OCI-LY1 (cell line): Measurements from ENCODE around the gene GDPD3.

Experiments
- H2AFZ ChIP-seq: fragments of 200-600 bp; sonication (generic), shearing (Covaris generic); 2 replicates; pipeline ENCODE4 v1.6.0; 2014; ENCODE audit warnings: antibody characterized with exemption, mild to moderate bottlenecking, low read length
- H3F3A ChIP-seq: fragments of 200-600 bp; sonication (generic), shearing (Covaris generic); 2 replicates; pipeline ENCODE4 v1.6.0; 2014; ENCODE audit warnings: mild to moderate bottlenecking, antibody characterized with exemption, low read length, moderate library complexity; ENCODE audit not compliant: insufficient read depth
- H3K27ac ChIP-seq: fragments of 200-600 bp; sonication (generic); 2 replicates; pipeline ENCODE4 v1.5.1; 2014; ENCODE audit warnings: low read length, mixed run types, mild to moderate bottlenecking, low read depth; ENCODE audit not compliant: poor library complexity, severe bottlenecking
- H3K27me3 ChIP-seq: fragments of 200-600 bp; sonication (generic); 2 replicates; pipeline ENCODE4 v1.6.0; 2014; ENCODE audit warnings: antibody characterized with exemption, mild to moderate bottlenecking, low read length, moderate library complexity; ENCODE audit not compliant: insufficient read depth
- H3K36me3 ChIP-seq: fragments of 200-600 bp; sonication (generic); 2 replicates; pipeline ENCODE4 v1.6.1; 2014; ENCODE audit warnings: mild to moderate bottlenecking, antibody characterized with exemption, low read length, moderate library complexity, mixed read lengths; ENCODE audit not compliant: insufficient read depth
- H3K4me1 ChIP-seq: fragments of 200-600 bp; sonication (generic); 2 replicates; pipeline ENCODE4 v1.5.1; 2014; ENCODE audit warnings: mild to moderate bottlenecking, low read length, moderate library complexity; ENCODE audit not compliant: insufficient read depth, severe bottlenecking
- H3K4me2 ChIP-seq: fragments of 200-600 bp; sonication (generic), shearing (Covaris generic); 2 replicates; pipeline ENCODE4 v1.6.1; 2014; ENCODE audit warnings: low read length
- H3K4me3 ChIP-seq: fragments of 200-600 bp; sonication (generic); 2 replicates; pipeline ENCODE4 v1.5.1; 2014; ENCODE audit warnings: low read length, low read depth, mild to moderate bottlenecking, mixed read lengths; ENCODE audit not compliant: poor library complexity, severe bottlenecking
- H3K79me2 ChIP-seq: fragments of 200-600 bp; shearing (Covaris generic); 2 replicates; pipeline ENCODE4 v1.6.1; 2016; ENCODE audit warnings: mixed run types, low read length, mixed read lengths; ENCODE audit not compliant: insufficient read depth
- H3K9ac ChIP-seq: fragments of 200-600 bp; sonication (generic), shearing (Covaris generic); 2 replicates; pipeline ENCODE4 v1.6.1; 2014; ENCODE audit warnings: mild to moderate bottlenecking, low read length, mixed read lengths
- H3K9me2 ChIP-seq: fragments of 200-600 bp; sonication (generic), shearing (Covaris generic); 2 replicates; pipeline ENCODE4 v1.6.1; 2014; ENCODE audit warnings: low read depth, mild to moderate bottlenecking, low read length, mixed read lengths
- H3K9me3 ChIP-seq: fragments of 200-600 bp; shearing (Covaris generic); 2 replicates; pipeline ENCODE4 v1.6.1; 2014; ENCODE audit warnings: low read length, mixed read lengths
- H4K20me1 ChIP-seq: fragments of 200-600 bp; sonication (generic), shearing (Covaris generic); 2 replicates; pipeline ENCODE4 v1.6.0; 2016; ENCODE audit warnings: mild to moderate bottlenecking, low read length; ENCODE audit not compliant: insufficient read depth
- EZH2 ChIP-seq: fragments of 200-600 bp; sonication (generic), shearing (Covaris generic); IDR thresholded peaks from 2 replicates; pipeline ENCODE4 v1.8.0; 2017; ENCODE audit warnings: borderline replicate concordance, mixed run types, mild to moderate bottlenecking, antibody characterized with exemption, low read length, moderate library complexity, mixed read lengths
- TF ChIP-seq, protein P1 (sequence below): fragments of 200-600 bp; sonication (generic), shearing (Covaris generic); IDR thresholded peaks from 2 replicates; pipeline ENCODE4 v1.5.1; 2017; ENCODE audit warnings: mild to moderate bottlenecking, antibody characterized with exemption, low read length, moderate library complexity, mixed read lengths

The GDPD3 gene

DNA sequence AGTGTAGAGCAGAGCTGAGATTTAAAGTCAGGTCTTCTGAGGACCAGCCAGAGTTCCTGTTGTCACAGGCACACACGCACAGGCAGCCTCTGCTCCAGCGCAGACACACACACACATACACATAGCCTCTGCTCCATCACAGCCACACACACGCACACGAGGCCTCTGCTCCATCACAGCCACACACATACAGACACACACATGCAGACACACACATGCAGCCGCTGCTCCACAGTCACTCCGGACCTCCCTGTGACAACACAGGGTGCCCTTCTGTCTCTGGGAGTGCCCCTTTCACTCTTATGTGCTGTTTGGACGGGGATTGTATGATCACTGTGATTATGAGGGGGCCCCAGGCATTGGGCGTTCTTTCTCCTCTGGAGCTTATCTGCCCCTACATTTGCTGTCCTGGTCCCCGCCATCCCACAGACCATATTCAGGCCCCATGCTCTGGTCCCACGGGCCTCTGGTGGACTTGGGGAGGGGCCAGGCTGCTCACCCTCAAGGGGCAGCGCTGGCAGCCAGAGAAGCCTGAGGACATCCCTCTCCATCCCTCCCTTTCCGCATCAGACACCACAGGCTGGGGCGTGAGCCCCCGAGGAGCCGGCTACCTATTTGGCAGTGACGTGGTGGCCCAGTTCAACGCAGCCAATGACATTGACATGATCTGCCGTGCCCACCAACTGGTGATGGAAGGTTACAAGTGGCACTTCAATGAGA is 29.1 kb downstream of the GDPD3 start:
- no peaks in the 10 kb centered on the region for H4K20me1 ChIP-seq
- no peak overlapping the region for H3K4me3 ChIP-seq
- no peak overlapping the region for H3K4me2 ChIP-seq
- H3K79me2 ChIP-seq, result no peaks in the 10 kb centered on the region
- TF ChIP-seq EZH2, result no peak
- TF ChIP-seq, protein P1, sequence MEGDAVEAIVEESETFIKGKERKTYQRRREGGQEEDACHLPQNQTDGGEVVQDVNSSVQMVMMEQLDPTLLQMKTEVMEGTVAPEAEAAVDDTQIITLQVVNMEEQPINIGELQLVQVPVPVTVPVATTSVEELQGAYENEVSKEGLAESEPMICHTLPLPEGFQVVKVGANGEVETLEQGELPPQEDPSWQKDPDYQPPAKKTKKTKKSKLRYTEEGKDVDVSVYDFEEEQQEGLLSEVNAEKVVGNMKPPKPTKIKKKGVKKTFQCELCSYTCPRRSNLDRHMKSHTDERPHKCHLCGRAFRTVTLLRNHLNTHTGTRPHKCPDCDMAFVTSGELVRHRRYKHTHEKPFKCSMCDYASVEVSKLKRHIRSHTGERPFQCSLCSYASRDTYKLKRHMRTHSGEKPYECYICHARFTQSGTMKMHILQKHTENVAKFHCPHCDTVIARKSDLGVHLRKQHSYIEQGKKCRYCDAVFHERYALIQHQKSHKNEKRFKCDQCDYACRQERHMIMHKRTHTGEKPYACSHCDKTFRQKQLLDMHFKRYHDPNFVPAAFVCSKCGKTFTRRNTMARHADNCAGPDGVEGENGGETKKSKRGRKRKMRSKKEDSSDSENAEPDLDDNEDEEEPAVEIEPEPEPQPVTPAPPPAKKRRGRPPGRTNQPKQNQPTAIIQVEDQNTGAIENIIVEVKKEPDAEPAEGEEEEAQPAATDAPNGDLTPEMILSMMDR, result no peak
- peaks cover 62% of the 10 kb centered on the region for H3K36me3 ChIP-seq
- H3K9me3 ChIP-seq, result no peaks in the 10 kb centered on the region
- no peaks in the 10 kb centered on the region for H3K27me3 ChIP-seq
- no peaks in the 10 kb centered on the region for H3K4me1 ChIP-seq
- H3K27ac ChIP-seq, result no peak overlapping the region
- H3K9ac ChIP-seq, result no peak overlapping the region
- H3K9me2 ChIP-seq, result no peaks in the 10 kb centered on the region
- no peak overlapping the region for H2AFZ ChIP-seq
- H3F3A ChIP-seq, result no peaks in the 10 kb centered on the region

- peaks cover 70% of the 10 kb centered on the region for H3K36me3 ChIP-seq
These were observed 29.9 kb downstream of the GDPD3 start for GRCh38 chr16:30083216-30084055.

DNA sequence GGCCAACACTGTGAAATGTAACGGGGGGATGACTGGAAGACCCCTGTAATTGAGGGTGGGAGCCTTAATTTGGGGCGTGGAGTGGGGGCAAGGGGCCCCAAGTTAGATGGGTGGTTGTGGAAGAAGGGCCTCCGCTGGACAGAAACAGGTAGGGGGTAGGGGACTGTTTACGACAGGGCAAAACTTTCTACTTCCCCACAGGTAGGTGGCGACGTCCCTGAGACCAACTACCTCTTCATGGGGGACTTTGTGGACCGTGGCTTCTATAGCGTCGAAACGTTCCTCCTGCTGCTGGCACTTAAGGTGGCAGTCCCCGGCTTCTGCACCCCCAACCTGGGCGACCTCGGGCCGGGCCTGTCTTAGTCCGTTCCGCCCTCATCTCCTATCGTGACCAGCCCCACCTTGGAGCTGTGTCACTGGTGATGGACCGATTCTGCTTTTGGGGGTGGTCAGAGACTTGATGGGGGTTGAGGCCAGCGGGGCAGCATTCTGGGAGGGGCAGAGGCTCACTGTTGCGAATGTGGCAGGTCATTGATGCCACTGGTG is 30.7 kb downstream of the GDPD3 start:
- TF ChIP-seq, protein P1, result no peak
- no peak for TF ChIP-seq EZH2
- H3K27me3 ChIP-seq, result no peaks in the 10 kb centered on the region
- no peaks in the 10 kb centered on the region for H4K20me1 ChIP-seq
- no peak overlapping the region for H3K4me2 ChIP-seq
- H3K4me1 ChIP-seq, result peaks cover 8% of the 10 kb centered on the region
- H3K79me2 ChIP-seq, result peaks cover 12% of the 10 kb centered on the region; the same call in 1 of the 2 replicates
- H3K27ac ChIP-seq, result no peak overlapping the region
- peaks cover 78% of the 10 kb centered on the region for H3K36me3 ChIP-seq
- H3K4me3 ChIP-seq, result no peak overlapping the region
- no peaks in the 10 kb centered on the region for H3F3A ChIP-seq
- H3K9ac ChIP-seq, result no peak overlapping the region
- no peak overlapping the region for H2AFZ ChIP-seq
- no peaks in the 10 kb centered on the region for H3K9me3 ChIP-seq
- no peaks in the 10 kb centered on the region for H3K9me2 ChIP-seq

More at GRCh38 chr16:30083216-30084055, 29.9 kb downstream of the GDPD3 start:
- TF ChIP-seq, protein P1, result no peak
- no peak for TF ChIP-seq EZH2
- no peak overlapping the region for H3K4me3 ChIP-seq
- H3K27ac ChIP-seq, result no peak overlapping the region
- H3K27me3 ChIP-seq, result no peaks in the 10 kb centered on the region
- H3F3A ChIP-seq, result no peaks in the 10 kb centered on the region
- no peak overlapping the region for H3K4me2 ChIP-seq
- no peaks in the 10 kb centered on the region for H3K9me3 ChIP-seq
- no peak overlapping the region for H3K9ac ChIP-seq
- peaks cover 4% of the 10 kb centered on the region; the same call in 1 of the 2 replicates for H3K79me2 ChIP-seq
- no peak overlapping the region for H2AFZ ChIP-seq
- no peaks in the 10 kb centered on the region for H4K20me1 ChIP-seq
- peaks cover under 1% of the 10 kb centered on the region for H3K4me1 ChIP-seq
- no peaks in the 10 kb centered on the region for H3K9me2 ChIP-seq
